Embryonic facial prominence (tissue), 1 donor: ENCODE data around the gene USHBP1.
A peak's percentile ranks its signal among the peaks of the same experiment; 100 is the strongest.

ENCODE experiments used
- DNase-seq: peaks from one replicate; pipeline ENCODE4 v3.0.0-alpha.2; 2016; ENCODE audit errors: extremely low spot score

Gene USHBP1

GRCh38 chr19:17264641-17264979 lies at the start of gene USHBP1:
Gene USHBP1, minus strand, starts transcription at chr19:17264745. Its CDS starts 446 bp downstream, at chr19:17264299.
- DNase-seq = no peak

- DNase-seq = no peak
Measured at GRCh38 chr19:17314007-17314593, 49.6 kb upstream of the USHBP1 start.

GRCh38 chr19:17312189-17313113 lies 47.9 kb upstream of the USHBP1 start:
- DNase-seq = no peak

GRCh38 chr19:17311455-17312188 lies 47.1 kb upstream of the USHBP1 start:
- no peak for DNase-seq

- DNase-seq = no peak
Measured at GRCh38 chr19:17309965-17310461, 45.5 kb upstream of the USHBP1 start.

- peak; percentile 99 for DNase-seq
Measured at GRCh38 chr19:17309198-17309964, 44.8 kb upstream of the USHBP1 start, which contains the start of gene DDA1. Gene DDA1, plus strand, starts transcription at chr19:17309563. Its CDS starts 92 bp downstream, at chr19:17309655.

GRCh38 chr19:17307876-17308377 lies 43.4 kb upstream of the USHBP1 start:
- DNase-seq = no peak

- no peak for DNase-seq
Measured at GRCh38 chr19:17306285-17306714, 41.8 kb upstream of the USHBP1 start.

- peak; percentile 92 for DNase-seq
Measured at GRCh38 chr19:17305517-17306284, 41.2 kb upstream of the USHBP1 start, which contains the start of gene MRPL34. Gene MRPL34, plus strand, starts transcription at chr19:17305872. Its CDS starts 21 bp downstream, at chr19:17305893.

GRCh38 chr19:17305216-17305516 lies 40.6 kb upstream of the USHBP1 start:
- DNase-seq = no peak

GRCh38 chr19:17304386-17305215 lies 40.1 kb upstream of the USHBP1 start:
- no peak for DNase-seq

- DNase-seq = no peak
Measured at GRCh38 chr19:17303940-17304267, 39.4 kb upstream of the USHBP1 start.

- DNase-seq = peak; percentile 86
Measured at GRCh38 chr19:17303167-17303939, 38.8 kb upstream of the USHBP1 start, which contains the start of gene ABHD8. Gene ABHD8, minus strand, starts transcription at chr19:17303425. Its CDS starts 1,809 bp downstream, at chr19:17301616.

GRCh38 chr19:17302391-17303166 lies 38.0 kb upstream of the USHBP1 start:
- no peak for DNase-seq

GRCh38 chr19:17300992-17301619 lies 36.6 kb upstream of the USHBP1 start:
- DNase-seq = no peak

- no peak for DNase-seq
Measured at GRCh38 chr19:17296976-17297375, 32.4 kb upstream of the USHBP1 start.

GRCh38 chr19:17296273-17296672 lies 31.7 kb upstream of the USHBP1 start:
- no peak for DNase-seq
